Prostate gland (tissue), 2 donors: Measurements from ENCODE around the gene CYTL1.

ENCODE experiments used
- CTCF ChIP-seq, 4 experiments: fragments of 200-600 bp in 2 of 4; fragments of 450-650 bp in 2 of 4; sonication (generic) in 2 of 4; IDR thresholded peaks; 1 replicate in 3 of 4; 2 replicates in 1 of 4; pipeline ENCODE4 v1.5.1; 2016 to 2019; ENCODE audit warnings: antibody characterized with exemption in 4 of 4, mild to moderate bottlenecking in 2 of 4, moderate library complexity in 2 of 4
- POLR2A ChIP-seq: fragments of 450-650 bp; IDR thresholded peaks from one replicate; pipeline ENCODE4 v1.6.1; 2016; ENCODE audit warnings: antibody characterized with exemption, mild to moderate bottlenecking

GRCh38 chr4:4971796-4972195 lies 47.5 kb downstream of the CYTL1 start:
- TF ChIP-seq POLR2A: no peak
- TF ChIP-seq CTCF (IDR thresholded peaks at IDR 0.05): no peak
